NCI-H2171 (cell line): Measurements from ENCODE around the gene SF1.
"Not testable (repeated sequence)": the region's sequence is repeated elsewhere in the genome, so short reads cannot be mapped to it uniquely, and the experiment has no call there.

Experiments
- DNase-seq: peaks from one replicate; lab custom pipeline; 2025; lab: John Stamatoyannopoulos, UW

The SF1 gene, protein sequence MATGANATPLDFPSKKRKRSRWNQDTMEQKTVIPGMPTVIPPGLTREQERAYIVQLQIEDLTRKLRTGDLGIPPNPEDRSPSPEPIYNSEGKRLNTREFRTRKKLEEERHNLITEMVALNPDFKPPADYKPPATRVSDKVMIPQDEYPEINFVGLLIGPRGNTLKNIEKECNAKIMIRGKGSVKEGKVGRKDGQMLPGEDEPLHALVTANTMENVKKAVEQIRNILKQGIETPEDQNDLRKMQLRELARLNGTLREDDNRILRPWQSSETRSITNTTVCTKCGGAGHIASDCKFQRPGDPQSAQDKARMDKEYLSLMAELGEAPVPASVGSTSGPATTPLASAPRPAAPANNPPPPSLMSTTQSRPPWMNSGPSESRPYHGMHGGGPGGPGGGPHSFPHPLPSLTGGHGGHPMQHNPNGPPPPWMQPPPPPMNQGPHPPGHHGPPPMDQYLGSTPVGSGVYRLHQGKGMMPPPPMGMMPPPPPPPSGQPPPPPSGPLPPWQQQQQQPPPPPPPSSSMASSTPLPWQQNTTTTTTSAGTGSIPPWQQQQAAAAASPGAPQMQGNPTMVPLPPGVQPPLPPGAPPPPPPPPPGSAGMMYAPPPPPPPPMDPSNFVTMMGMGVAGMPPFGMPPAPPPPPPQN

DNA sequence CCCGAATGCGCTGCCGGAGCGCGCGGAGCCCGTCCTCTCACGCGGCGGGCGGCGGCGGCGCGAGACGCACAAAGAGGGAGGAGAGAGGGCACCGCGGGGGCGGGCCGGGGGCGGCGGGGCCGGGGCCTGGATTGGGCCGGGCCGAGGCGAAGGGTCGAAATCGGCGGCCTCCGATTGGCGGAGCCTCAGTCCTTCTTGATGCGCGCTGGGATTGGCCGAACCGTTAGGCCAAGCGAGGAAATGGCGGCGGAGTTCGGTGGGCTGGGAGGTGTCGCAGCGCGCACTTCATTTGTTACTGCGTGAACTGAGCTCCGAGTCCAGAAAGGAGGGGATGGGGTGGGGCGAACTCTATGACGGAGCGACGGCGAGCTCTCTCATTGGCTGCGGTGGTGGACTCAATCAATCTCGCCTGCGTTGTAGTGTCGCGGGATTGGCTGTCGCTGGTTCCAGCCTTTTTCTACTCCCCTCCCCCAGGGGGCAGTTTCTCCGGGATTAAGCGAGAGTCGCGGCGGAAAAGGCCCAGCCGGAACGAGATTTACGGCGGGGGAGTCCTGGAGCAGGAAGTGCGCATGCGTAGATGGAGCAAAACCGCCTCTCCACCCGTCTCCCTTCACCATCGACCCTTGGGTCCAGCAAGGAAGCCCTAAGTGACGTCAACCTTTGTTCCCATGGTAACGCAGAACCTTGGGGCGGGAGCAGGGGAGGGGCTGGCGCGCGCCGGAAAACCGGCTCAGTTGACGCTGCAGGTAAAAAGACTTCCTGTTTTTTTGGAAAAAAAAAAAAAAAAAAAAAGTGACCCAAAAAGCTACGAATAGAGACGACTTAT is at the start of gene SF1:
Gene SF1, minus strand, starts transcription at position 70 of the 826 bp plus-strand sequence. CDS start 150 bp downstream, outside the sequence.
- peak; percentile 99 for DNase-seq

DNA sequence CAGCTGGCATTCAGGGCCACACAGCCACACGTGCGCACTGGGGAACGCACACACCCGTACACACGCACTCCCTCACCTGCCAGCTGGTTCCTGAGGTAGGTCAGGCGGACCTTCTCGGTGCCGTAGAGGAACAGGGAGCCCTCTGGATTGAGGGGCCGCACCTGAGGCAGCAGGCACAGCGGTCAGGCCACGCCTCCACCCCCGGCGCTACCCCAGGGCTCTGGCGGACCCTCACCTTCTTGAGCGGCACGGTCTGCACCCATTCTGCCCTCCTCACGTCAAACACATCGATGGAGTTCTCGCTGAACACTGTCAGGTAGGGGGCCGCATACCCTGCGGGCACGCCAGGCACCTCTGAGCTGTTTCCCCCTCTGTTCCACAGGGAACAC is 49.1 kb upstream of the SF1 start:
- no peak for DNase-seq

- DNase-seq: no peak
Measured at GRCh38 chr11:64826578-64827450, 48.5 kb upstream of the SF1 start.

DNA sequence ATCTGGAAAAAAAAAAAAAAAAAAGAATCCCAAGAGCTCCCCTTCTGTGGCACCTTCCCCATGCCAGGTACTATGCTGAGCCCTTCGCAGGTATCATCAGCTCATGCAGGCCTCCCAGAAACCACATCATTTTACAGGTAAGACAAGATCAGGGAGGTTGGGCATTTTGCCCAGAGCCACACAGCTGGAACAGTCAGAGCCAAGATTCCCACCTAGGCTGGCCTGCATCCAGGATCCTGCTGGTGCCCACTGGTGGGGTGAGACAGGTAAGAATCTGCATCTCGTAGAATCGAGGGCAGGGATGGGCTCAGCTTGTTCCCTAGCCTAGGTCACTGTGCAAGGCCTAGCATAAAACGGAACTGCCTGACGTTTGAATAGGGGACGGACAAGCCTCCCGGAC is 47.7 kb upstream of the SF1 start:
- no peak for DNase-seq

DNA sequence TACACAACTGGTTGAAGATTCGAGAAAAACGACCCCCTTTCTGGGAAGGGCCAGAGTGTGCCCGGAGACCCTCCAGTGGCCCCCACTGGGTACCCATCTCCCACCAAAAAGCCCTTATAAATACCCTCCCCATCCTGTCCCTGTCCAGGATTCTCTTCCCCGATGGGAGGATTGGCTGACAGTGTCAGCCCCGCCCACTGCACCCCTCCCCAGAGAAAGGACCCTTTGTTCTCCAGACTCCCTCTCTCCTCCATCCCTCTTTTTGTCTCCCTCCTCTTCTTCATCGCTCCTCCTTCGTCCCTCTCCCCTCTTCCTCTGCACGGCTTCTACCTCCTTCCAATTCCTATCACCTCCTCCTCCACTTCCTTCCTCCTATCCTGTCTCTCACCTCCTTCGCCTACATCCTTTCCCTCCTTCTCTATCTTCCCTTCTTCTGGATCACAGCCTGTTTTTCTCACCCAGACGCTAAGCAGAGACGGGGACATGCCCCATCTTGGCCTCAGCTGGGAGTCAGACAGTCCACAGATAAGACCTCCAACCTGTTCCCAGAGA is 45.3 kb upstream of the SF1 start:
- DNase-seq: no peak

DNA sequence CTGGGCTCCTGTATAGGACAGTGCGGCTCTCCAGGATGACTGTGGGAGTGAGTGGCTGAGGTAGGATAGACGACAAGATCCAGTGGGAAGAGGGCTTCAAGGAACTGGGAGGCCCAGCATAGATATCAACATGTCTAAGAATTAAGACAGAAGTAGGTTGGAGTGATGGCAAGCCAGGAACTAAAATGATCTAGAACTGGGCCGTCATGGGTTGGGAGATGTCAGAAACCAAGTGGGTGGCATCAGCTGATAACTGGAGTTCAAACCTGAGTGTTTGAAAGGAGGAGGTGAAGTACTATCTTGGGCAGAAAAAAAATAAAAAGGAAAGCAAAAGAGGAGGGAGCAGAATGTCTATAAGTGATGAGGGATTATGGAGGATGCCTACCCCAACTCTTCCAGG is 39.1 kb upstream of the SF1 start:
- DNase-seq: no peak

DNA sequence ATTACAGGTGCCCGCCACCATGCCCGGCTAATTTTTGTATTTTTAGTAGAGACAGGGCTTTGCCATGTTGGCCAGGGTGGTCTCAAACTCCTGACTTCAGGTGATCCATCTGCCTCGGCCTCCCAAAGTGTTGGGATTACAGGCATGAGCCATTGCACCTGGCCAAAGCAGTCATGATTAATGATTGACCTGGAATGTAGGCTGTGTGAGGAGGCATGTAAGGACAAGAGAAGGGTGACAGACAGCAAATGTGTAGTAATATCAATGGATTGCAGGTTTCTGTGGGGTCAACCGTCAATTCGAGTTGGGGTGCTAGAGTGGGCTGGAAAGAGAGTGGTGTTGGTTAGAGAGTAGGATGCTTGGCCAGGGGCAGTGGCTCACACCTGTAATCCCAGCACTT is 37.1 kb upstream of the SF1 start:
- not testable (repeated sequence) for DNase-seq

DNA sequence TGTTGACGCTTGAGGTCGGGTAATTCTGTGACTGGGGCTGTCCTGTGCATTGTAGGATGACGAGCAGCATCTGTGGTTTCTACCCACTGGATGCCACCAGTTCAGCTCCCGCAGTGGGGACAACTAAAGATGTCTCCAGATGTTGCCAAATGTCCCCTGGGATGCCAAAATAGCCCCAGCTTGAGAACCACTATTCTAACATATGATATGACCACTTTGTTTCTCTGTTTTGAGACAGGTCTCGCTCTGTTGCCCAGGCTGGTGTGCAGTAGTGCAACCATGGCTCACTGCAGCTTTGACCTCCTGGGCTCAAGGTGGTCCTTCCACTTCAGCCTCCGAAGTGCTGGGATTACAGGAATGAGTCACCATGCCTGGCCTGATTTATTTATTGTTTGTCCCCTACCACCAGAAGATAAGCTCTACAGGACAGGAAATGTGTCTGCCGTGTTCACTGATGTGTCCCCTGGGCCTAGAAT is 36.4 kb upstream of the SF1 start:
- no peak for DNase-seq

- no peak for DNase-seq
Measured at GRCh38 chr11:64813826-64814225, 35.5 kb upstream of the SF1 start.

DNA sequence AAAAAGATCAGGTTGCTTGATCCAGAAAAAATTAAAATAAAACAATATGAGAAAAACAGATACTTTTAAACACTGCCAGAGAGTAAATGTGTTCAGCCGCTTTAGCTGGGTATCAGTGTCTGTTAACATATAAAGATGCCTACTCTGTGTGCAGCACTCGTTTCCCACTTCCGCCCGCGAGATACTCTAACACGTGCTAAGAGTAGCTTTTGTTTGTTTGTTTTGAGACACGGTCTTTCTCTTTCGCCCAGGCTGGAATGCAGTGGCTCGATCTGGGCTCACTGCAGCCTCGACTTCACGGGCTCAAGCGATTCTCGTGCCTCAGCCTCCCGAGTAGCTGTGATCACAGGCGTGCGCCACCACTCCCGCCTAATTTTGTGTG is 32.5 kb upstream of the SF1 start:
- no peak for DNase-seq

DNA sequence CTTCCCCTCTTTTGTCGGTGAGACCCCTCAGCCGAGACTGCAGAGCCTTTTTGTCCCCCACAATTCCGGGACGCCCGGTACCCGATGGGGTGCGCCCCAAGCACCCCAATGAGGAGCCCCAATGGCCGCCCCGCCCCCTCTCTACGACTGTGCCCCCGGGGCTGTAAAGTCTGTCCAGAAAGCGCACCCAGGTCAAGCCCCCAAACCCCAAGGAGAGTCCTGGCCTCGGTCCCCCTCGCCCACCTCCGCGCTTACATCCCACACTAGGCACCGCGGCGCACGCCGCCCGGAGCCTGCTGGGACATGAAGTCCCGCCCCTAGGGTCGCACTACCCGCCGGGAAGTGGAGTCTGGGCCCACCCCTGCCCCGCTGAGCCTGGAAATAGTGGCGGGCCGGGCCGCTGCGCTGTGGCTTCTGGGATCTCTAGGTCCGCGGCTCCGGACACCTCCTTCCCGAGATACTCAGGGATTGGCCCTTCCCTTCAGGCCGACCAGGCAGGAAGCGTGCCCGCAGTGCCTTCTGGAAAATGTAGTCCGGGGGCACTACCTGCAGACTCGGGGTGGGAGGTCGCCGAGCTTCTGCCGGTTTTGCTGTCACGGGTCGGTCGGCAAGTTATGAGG is 32.0 kb upstream of the SF1 start, which contains the start of gene MEN1:
Gene MEN1, minus strand, starts transcription at position 281 of the 620 bp plus-strand sequence. CDS start 442 bp downstream, outside the sequence.
- peak; percentile 94 for DNase-seq

- no peak for DNase-seq
Measured at GRCh38 chr11:64809781-64810241, 31.5 kb upstream of the SF1 start.

DNA sequence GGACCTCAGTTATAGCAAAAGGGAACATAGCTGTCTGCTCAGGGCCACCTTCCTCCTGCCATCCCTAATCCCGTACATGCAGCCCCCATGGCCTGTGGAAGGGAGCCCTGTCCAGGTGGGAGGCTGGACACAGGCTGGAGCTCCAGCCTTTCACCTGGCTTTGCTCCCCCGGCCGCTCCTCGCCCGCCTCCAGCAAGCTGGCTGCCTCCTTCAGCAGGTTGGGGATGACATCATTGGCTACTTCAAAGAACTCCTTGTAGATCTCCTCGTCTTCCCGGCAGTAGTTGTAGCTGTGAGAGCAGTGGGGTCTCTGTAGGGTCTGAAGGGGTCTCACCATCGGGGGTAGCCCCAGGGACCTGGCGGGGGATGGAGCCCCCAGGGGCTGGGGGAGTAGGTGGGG is 27.1 kb upstream of the SF1 start:
- no peak for DNase-seq

DNA sequence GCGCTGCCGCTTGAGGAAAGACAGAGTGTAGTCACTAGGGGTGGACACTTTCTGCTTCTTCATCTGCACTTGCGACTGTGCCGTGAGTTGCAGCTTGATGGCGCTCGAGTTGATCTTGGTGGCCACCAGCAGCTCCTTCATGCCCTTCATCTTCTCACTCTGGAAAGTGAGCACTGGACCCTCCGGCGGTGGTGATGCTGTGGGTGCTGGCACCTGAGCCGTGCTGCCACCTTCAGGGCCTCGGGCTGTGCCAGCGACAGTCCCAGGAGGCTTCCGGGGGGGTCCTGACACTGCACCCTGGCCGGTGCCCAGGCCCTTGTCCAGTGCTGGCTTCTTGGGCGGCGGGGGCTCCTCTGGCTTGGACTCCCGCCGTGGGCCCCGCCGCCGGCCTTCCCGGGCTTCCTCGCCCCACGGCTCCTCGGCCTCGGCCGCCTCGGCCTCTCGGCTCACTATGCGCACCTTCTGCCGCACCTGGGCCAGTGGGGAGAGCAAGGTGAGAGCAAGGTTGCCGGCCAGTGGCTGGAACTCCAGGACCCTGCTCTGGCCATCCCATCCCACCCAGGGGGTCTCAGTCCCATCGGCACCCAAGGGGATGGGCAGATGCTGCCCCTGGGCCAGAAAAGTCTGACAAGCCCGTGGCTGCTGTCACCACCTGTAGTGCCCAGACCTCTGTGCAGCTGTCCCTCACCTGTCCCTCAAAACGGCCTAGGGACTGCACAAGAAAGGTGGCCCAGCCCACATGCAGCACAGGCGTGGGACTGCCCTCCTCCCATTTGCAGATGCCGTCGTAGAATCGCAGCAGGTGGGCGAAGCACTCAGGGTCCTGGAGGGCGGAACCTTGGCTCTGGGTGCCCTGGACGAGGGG is 26.2 kb upstream of the SF1 start:
- DNase-seq: no peak

DNA sequence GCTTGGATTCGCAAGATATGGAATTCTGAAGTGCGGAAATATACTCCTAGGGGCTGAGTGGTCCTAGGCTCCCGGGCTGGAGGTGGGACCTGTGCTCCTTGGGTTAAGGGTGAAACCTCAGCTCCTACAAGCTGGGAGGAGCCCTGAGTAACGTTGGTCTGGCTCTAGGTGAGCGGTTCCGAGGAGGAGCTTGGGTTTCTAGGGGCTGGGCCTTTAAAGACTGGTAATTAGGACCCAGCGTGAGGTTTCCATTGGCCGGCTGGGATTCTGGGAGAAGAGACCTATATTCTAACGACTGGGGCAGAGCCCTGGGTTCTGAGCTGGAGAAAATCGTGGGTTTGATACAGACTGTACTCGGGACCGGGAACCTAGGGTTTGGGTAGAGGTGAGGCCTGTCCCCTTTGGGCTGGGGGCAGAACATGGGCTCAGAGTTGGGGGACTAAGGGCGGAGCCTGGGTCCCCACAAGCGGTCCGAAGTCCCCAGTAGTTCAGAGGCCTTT is 25.6 kb upstream of the SF1 start:
- no peak for DNase-seq

- peak; percentile 83 for DNase-seq
Measured at GRCh38 chr11:64803158-64803845, 25.0 kb upstream of the SF1 start, which contains the start of gene MAP4K2. Gene MAP4K2 (minus strand): TSS chr11:64803214. CDS start chr11:64803149, 65 bp downstream.

DNA sequence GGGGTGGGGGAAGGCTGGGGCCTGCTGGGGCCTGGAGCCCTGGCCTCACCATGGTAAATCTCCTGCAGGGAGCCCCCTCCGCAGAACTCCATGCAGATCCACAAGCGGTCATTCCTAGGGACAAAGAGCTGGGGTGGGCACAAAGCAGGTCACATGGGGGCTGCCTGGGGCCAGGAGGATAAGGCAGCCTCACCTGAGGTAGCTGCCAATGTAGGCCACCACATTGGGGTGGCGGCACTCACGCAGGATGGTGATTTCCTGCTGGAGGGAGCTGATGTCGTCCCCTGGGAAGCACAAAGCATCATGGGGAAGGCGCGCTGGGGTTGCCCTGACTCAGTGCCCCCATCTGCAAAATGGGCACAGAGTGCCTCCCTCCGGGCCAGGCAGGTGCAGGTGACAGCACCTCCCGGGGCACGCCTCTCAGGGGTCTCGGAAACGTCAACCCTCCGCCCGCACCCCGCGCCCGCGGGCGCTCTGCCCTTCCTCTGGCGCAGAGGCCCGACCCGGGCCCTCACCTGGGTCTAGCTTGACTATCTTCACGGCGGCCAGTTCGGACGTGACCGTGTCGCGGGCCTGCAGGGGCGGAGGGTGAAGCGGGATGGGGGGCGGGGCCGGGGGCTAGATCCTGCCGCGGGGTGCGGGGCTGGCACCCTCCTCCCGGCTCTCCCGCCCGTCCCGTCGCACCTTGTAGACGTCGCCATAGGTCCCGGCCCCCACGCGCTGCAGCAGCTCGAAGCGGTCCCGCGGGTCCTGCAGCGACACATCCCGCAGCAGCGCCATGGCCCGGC is 24.2 kb upstream of the SF1 start:
- DNase-seq: no peak
